Embryonic facial prominence (tissue), 1 donor: Measurements from ENCODE around the gene KRT31.
"Not testable (repeated sequence)": the region's sequence is repeated elsewhere in the genome, so short reads cannot be mapped to it uniquely, and the experiment has no call there.

Source experiments
- DNase-seq: peaks from one replicate; pipeline ENCODE4 v3.0.0-alpha.2; 2016; ENCODE audit errors: extremely low spot score

Gene KRT31

DNA sequence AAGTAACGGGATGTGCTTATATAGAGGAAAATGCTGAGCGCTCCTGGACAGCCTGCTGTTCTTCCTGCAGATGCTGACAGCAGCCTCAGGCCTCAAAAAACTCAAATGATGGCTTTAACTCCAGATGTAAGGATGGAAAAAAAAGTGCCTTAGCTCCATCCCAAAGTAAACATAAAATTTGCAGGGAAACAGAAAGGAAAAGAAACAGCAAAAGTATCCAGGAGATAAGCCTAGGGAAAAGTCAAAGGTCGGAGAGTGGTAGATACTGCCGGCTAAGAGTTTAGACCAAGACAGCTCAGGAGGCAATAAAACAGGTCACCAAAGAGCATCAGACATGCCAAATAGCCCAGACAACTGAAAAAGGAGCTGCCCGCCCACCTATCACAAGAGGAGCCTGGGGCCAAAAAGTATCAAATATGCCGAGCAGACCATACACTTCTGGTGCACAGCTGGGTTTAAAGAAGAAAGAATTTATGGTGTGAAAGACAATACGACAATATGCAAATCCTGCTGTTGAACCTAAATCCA is 6.9 kb downstream of the KRT31 start:
- DNase-seq = no peak

DNA sequence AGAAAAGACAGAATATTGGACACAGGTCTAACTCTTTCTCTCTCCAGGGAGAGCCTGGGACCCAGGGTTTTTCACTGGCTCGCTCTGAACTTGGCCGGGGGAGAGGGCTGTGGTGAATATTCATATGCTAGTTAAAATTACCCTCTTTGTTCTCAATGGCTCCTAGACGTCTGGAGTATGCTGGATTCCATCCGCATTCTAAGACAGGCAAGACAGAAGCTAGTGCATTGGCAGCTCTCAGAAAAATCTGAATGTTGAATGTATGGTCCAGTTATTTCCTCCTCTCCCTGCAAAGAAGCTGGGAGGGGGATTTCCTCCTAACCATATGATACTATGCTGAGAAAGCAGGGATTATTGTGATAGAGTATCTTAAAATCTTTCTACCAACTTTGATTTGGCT is 9.7 kb downstream of the KRT31 start:
- no peak for DNase-seq

DNA sequence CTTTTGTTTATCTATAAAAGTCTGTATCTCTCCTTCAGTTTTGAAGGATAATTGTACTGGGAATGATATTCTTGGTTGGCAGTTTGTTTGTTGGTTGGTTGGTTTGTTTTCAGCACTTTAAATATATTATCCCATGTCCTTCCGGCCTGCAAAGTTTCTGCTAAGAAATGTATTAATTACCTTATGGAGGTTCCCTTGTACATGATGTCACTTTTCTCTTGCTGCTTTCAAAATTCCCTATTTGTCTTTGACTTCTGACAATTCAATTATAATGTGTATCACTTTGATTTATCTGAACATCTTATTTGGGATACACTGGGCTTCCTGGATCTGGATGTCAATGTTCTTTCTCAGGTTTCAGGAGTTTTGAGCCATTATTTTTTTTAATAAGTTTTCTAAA is 11.2 kb downstream of the KRT31 start:
- DNase-seq = no peak

DNA sequence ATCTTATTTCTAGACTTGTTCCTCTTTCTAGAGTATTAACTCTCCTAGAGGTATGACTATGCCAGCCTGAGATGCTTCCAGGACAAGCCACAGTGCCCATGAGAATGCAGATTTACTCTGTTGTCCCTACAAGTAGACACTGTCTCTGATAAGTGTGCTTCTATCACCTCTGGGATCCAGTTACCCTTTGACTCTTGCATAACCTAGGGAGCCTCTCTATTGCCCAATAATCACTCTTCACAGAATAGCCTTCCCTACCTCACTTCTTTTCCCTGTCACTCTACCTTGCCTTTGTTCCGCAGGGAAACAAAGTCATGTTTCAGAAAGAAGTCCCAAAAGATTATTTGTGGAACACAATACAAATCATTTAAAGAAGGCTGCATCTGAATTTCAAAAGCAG is 13.7 kb downstream of the KRT31 start:
- DNase-seq = no peak

DNA sequence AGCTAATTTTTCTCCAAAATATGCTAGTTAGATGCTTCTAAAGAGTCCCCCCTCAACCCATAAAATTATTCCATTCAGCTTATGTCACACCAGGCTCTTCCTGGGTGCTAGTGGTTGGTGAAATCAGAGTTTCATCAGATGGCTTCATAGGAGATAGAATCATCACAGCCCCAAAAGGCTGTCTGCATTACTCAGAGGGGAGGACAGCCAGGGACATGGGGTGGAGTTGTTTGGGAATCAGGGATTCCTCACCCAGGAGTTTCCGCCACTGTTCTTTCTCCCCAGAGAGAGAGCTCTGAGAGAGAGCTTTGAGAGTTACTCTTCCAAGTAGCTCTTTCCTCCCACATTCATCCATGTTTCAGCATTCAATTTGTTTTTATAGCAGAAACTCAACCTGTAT is 15.0 kb downstream of the KRT31 start:
- DNase-seq = no peak

DNA sequence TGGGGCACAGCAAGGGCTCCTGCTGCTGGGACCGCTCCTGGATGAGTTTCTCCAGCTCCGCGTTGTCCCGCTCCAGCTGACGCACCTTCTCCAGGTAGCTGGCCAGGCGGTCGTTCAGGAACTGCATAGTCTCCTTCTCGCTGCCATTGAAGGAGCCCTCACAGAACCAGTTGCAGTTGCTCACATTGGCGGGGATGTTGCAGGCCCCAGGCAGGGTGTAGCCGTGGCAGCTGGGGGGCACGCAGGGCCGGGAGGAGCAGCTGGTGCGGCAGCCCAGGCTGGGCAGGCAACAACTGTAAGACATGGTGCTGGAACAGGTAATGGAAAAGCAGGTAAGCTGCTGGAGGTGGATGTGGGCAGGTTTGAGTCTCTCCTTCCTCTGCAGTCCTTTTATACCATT is 15.5 kb downstream of the KRT31 start, which contains the start of gene KRT34:
TSS of gene KRT34 (minus strand) at position 364 of the 400 bp plus-strand sequence. CDS start at position 304, 60 bp downstream.
- not testable (repeated sequence) for DNase-seq

DNA sequence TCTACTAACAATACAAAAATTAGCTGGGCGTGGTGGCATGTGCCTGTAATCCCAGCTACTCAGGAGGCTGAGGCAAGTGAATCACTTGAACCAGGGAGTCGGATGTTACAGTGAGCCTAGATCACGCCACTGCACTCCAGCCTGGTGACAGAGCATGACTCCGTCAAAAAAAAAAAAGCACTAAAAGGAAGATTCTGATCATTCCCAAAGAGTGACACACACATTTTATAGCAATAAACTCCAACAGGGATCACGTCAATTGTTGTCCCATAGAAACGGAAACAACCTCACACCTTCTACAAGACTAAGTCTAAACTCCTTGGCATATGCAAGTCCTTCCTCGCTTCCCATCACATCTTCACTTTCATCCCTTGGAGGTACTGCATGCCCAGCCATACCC is 17.3 kb downstream of the KRT31 start:
- not testable (repeated sequence) for DNase-seq

DNA sequence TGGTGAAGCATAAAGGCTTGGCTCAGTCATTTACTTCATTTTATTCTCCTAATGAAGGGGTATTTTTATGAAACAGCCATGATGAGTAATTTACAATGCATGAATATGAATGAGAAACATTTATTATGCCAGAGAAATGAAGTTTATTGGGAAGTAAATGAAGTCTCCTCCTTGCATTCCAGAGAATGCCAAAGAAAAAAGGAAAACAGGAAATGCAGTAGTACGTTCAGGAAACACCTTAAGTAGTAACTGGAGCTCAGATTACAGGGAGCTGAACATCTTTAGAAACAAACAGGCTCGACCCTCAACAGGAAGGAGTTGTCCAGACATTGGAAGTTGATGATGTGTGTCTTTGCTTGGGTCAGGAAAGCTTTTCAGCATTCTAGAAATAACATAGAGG is 19.9 kb downstream of the KRT31 start:
- DNase-seq = no peak

DNA sequence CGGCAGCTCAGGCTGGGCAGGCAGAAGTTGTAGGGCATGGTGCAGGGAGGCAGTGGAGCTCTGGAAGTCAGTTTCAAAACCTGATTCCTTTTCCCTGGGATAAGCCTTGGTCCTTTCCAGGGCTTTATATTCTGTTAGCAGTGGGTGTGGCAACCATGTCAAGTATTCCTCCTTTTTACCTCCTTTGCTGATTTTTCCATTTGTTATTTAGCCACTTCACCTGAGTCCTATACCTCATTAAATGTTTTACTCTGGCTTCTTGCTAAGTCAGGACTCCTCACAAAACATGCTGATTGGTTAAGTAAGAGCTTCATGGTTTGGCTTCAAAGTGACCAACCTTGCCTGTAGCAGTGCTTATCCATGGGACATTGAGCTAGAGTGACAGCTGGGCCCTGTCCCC is 27.7 kb downstream of the KRT31 start, which contains the start of gene KRT33B:
TSS of gene KRT33B (minus strand) at position 101 of the 400 bp plus-strand sequence. CDS start at position 38, 63 bp downstream.
- no peak for DNase-seq

DNA sequence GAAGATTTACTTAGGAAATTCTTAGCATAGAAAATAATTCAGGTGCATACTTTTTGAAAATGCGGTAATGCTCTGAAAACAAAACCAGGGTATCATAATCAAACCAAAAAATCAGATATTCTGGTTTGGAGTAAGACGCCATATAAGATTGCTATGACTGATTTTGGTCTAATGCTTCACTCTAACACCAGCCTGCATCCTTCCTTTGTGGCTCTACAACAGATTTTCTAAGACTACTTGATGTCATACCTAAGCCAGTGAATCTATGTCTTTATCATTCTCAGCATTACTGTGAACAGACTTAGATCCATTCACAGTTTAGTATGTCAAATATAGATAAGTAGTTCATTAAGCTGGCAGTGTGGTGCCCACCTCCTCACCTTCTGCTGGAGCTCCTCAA is 28.4 kb downstream of the KRT31 start:
- no peak for DNase-seq

DNA sequence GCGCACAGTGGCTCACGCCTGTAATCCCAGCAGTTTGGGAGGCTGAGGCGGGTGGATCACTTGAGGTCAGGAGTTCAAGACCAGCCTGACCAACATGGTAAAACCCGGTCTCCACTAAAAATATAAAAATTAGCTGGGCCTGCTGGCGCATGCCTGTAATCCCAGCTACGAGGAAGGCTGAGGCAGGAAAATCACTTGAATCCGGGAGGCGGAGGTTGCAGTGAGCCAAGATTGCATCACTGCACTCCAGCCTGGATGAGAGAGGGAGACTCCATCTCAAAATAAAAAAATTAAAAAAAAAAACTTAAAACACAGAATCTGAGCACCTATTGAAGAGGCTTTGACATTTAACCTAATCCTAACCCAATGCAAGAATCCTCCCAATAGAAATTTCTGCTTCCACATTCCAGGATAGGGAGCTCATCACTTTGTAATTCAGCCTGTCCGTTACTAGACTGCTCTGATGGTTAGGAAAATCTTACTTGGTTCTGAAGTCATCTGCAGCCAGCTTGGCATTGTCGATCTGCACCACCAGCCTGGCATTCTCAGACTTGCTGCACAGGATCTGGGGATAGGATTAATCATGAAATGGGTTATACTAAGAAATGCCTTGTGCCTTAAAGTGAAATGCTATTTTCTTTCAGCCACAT is 29.9 kb downstream of the KRT31 start:
- DNase-seq = no peak

DNA sequence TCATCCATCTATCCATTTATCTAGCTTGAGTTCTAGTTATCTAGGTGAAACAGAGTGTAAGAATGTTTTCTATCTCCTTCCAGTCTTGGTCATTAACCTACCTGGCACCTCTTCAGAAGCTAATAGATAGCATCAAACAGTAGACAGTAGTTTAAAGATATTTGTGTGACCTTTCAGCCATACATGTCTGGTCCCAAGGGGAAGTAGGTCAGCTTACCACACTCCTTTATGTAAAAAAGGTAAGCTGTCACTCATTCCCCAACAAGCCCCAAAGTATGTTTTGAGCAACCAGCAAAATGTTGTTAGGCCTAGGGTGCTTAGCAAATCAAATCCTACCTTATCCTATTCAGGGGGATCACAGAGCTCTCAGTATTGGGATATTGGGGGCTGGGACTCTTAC is 31.3 kb downstream of the KRT31 start:
- DNase-seq = no peak

DNA sequence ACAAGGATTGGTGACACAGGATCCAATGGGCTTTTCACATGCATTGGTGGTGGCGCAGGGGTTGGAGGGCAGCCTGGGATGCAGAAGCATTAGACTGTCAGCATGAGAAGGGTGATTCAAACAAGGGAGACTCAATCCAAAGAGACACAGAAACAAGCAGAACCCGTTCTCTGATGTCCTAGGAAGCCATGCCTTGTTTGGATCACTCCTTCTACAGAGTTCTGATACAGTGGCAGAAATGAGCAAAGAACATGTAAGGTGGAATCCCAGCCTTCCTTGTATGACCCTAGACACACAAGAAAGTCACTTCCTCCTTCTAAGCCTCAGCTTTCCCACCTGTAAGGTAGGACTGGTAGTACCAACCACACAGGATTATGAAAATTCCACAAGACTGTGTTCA is 33.5 kb downstream of the KRT31 start:
- DNase-seq = no peak

DNA sequence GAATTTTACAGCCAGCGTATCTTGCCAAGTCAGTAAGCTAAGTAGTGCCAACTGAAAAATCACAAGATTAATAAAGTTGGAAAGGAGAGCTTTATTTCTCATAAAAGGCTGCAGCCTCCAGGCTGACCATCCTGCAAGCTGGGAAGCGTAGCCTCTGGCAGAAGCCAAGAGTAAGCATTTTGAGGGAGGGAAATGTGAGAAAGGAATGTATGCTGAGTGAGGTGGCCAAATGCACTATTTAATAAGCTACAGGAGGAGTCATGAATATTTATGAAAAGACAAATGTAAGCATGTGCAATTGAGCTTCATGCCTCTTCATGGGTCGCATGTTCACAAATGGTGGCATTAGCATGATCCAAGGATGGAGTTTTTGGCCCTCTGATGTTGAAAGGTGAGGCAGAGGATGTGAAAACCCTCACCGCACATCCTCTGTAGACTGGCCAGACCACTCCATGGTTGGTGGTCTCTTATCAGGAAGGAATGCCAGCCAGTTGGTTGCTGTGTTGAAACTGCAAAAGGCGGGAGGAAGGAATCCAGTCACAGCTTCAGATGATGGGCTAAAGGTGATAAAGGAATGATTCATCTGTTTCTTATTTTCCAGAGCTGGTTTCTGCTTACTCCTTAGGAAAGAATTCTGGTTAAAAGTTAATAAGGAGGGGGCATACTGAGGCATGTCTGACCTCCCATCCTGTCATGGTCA is 37.0 kb downstream of the KRT31 start:
- DNase-seq = no peak

DNA sequence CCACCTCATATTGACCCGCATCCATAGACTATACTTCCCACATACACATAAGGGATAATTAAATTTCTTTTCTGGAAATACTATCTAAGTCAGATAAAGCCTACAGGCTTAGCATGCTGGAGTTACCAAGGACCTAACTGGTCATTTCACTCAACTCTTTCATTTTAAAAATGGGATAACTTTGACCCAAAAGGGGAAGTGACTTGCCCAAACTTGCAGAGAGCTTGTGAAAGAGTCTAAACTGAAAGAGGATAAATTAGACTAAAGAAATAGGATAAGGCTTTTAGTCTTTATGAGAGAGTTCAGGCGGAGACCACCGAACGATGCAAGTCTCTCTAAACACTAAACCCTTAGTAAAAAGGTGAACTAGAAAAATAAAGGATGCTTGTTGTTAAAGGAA is 42.9 kb downstream of the KRT31 start:
- DNase-seq = no peak

DNA sequence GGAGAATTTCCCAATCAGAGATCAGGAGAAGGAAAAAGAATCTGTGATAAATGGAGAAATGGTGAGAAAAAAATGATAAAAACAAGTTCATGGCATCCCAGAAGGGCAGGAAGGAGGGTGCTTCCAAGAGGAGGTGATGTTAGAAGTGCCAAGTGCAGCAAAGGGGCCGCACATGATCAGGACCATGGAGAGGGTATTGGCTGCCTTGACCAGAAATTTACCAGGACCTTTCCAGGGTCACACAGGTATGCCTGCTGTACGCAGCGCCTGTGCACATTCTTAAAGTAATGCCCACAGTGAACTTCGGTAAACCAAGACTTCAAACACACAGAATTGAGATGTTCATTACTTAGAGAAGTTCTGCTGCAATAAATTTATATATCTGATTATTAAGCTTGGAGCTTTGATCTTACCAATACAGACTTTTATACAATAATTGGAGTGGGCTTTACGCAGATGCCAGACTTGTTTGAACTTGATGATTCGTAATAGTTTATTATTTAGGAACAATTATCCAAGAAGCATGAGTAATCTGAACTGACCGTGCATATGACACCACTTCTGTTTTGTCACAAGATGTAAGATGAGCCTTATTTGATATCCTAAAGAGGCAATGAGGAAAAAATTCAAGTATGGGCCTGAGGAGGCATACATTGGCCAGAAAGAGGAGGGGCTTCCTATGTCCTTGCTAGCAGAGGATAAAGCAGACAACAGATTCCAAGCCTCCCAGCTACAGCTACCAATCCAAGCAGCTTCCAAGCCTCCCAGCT is 44.6 kb downstream of the KRT31 start:
- no peak for DNase-seq

DNA sequence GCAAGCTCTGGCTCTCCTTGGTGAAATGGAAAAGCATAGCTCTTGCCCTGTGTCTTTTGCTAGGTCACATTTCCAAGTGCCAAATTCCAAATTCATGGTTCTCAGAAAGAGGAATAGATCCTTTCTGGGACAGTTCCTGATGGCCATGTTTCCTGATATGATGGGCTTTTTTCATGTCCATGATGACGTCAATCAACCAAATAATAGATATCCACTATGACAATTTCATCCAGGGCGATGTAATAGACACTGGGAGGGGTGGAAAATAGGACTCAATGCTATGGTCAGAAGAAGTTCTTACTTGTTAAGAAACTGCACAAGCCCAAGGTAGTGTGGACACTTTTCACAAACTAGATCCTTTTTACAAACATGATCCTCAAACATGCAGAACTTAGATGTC is 46.2 kb downstream of the KRT31 start:
- no peak for DNase-seq

DNA sequence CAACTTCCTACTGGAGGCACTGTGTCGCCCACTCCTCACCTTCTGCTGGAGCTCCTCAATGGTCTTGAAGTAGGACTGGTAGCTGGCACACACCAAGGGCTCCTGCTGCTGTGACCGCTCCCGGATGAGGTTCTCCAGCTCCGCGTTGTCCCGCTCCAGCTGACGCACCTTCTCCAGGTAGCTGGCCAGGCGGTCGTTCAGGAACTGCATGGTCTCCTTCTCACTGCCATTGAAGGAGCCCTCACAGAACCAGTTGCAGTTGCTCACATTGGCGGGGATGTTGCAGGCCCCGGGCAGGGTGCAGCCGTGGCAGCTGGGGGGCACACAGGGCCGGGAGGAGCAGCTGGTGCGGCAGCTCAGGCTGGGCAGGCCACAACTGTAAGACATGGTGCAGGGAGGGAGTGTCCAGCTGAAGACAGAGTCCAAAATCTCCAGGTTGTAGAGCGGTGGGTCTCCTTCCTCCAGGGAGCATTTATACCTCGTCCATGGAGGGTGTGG is 47.0 kb downstream of the KRT31 start, which contains the start of gene KRT33A:
TSS of gene KRT33A (minus strand) at position 448 of the 498 bp plus-strand sequence. CDS start at position 387, 61 bp downstream.
- DNase-seq = not testable (repeated sequence)

DNA sequence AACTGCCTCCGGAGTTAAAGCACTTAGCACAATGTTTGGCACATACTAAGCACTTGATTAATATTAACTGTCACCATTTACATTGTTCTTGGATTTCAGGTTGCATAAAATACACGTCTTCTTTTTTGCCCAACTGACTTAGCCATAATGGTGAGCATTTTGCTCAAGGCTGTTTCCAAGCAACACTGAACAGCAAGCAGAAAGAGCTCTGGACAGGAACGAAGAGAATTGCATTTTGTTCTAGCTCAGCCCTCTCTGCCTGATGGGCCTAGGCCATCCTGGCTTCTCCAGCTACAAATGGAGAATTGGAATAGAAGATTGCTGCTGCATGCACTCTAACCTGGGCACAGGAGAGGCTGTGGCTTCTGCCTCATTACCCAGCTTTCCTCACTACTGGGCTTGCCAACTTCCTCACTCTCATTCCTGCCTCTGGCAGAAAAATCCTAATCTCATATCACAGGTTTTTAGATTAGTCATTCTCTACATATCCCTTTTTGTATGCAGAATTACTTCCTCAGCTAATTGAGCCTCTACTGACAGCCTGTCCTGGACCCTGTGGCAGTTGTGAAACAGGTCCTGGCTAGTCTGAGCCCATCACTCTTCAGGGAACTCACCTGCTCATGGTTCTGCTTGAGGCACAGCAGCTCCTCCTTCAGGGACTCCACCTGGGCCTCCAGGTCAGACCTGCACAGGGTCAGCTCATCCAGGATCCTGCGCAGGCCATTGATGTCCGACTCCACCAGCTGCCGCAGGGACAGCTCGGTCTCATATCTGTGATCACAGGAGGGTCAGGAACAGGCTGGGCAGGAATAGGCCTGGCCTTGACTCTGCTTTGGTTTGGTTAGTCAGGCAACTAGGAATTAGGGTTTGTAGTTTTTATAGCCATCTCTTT is 49.3 kb downstream of the KRT31 start:
- no peak for DNase-seq

DNA sequence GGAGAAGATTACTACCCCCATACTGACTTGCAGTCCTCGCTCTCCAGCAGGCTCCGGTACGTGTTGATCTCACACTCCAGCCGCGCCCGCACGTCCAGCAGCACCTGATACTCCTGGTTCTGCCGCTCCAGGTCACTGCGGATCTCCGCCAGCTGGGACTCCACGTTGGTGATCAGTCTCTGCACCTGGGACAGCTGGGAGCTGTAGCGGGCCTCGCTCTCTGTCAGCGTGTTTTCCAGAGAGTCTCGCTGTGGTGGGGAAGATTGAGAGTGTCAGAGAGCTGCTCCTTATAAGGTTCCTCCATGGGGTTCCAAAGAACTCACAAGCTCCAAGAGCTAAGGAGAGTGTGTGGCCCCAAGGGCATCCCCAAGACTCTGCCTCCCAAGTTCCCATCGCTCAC is 51.0 kb downstream of the KRT31 start:
- not testable (repeated sequence) for DNase-seq

DNA sequence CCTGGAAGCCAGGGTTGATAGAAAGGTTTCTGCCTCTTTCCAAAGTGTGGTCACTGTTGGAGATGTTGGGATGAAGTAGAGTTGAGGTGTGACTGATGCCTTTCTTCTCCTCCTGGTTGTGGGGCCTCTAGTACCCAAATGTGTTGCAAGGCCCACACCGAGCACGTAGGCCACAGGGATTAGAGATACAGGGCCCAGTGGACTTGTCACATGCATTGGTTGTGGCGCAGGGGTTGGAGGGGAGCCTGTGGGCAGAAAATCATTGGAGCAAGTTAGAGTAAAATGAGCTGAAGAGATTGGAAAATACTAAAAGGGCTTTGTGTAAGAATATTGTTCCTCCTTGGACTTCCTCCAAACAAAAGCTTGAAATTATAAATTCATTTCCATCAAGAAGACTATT is 51.4 kb downstream of the KRT31 start:
- DNase-seq = no peak
